Breast epithelium (tissue), 4 donors: ENCODE results near the gene PDSS1. TPM values are rescaled to one million over a fixed set of nuclear protein-coding genes. Genes with fewer than 3 reads are reported as not detected.

Source experiments
- DNase-seq, 2 donors: peaks; one replicate each; pipeline ENCODE4 v3.0.0-alpha.2; 2019; ENCODE audit warnings: low spot score in 2 of 2
- H3K27ac ChIP-seq, 2 donors: fragments of 200-600 bp; sonication (generic) in 1 of 2; one replicate each; pipeline ENCODE4 v1.5.1; 2016 to 2019; ENCODE audit warnings: mild to moderate bottlenecking in 1 of 2
- H3K27me3 ChIP-seq, 2 donors: fragments of 200-600 bp; sonication (generic) in 1 of 2; one replicate each; pipeline versions ENCODE4 v1.5.1 to v1.6.0; 2017 to 2019; ENCODE audit warnings: control low read depth in 1 of 2, mild to moderate bottlenecking in 1 of 2
- H3K36me3 ChIP-seq: fragments of 200-600 bp; one replicate; pipeline ENCODE4 v1.5.1; 2019
- H3K4me1 ChIP-seq, 2 donors: fragments of 200-600 bp; sonication (generic); one replicate each; pipeline ENCODE4 v1.5.1; 2016 to 2019; ENCODE audit warnings: control low read depth in 1 of 2
- H3K4me3 ChIP-seq, 3 donors: fragments of 200-600 bp; sonication (generic); 1 replicate in 2 of 3; 2 replicates in 1 of 3; pipeline ENCODE4 v1.5.1; 2016 to 2019; ENCODE audit warnings: mild to moderate bottlenecking in 3 of 3, moderate library complexity in 2 of 3
- H3K9me3 ChIP-seq, 2 donors: fragments of 200-600 bp; sonication (generic) in 1 of 2; one replicate each; pipeline ENCODE4 v1.5.1; 2016 to 2019; ENCODE audit warnings: control low read depth in 1 of 2
- POLR2A ChIP-seq: fragments of 450-650 bp; IDR thresholded peaks from one replicate; pipeline ENCODE4 v1.6.1; 2016; ENCODE audit warnings: antibody characterized with exemption, mild to moderate bottlenecking, moderate library complexity
- POLR2AphosphoS5 ChIP-seq, 3 donors: sonication (generic); formaldehyde crosslinking; IDR thresholded peaks; one replicate each; pipeline ENCODE4 v1.6.1; 2017; ENCODE audit warnings: antibody characterized with exemption in 3 of 3
- intact Hi-C: fragments of 100-400 bp; cut with DNase I; formaldehyde crosslinking; loops from one replicate; pipeline ENCODE4 v1.15.1; 2023; ENCODE audit warnings: low total_unique reads
- total RNA-seq, 3 donors: library from RNA; depleted of rRNA; stranded (reverse); fragments of >200 nt; gene quantifications; one replicate each; pipeline ENCODE4 v1.1.0, GENCODE V29; 2016
- TF ChIP-seq, protein P1 (sequence below), 3 donors: fragments of 450-650 bp; IDR thresholded peaks; one replicate each; pipeline ENCODE4 v1.5.1; 2016 to 2017; ENCODE audit warnings: antibody characterized with exemption in 3 of 3, mild to moderate bottlenecking in 3 of 3, moderate library complexity in 3 of 3

Gene PDSS1
- total RNA-seq, 3 donors from 2014 or later, result 2.7 to 8.2 (median 7.8) TPM

DNA sequence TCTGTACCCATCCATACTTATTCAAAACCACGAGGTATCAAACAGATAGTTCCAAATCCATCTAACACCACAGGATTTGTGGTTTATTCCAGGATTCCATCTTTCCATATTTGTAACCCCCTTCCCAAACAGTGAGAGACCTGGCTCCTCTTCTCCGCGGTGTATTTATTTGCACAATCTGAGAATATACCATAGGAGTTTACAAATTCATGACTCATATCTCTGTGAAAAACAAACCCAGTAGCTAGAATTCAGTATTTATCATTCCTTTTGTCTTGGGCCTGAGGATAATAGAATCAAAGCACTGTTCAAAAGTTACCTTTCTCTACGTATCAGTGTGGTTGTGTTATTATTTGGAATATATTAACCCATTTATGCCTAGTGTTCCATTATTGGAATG lies 31.9 kb downstream of the PDSS1 start:
- Histone ChIP-seq H3K27me3 (no peaks in the 10 kb centered on the region), H3K4me1 (no peaks in the 10 kb centered on the region), H3K9me3 (no peaks in the 10 kb centered on the region), H3K4me3 (no peak overlapping the region), H3K27ac (no peak overlapping the region), H3K36me3 (no peaks in the 10 kb centered on the region)
- intact Hi-C loops, result loop anchor here (10.0 kb wide), 1 partner anchor 155 kb away; no protein-coding TSS in a partner anchor
- TF ChIP-seq POLR2A (no peak), POLR2AphosphoS5 (IDR thresholded peaks at IDR 0.05) (no peak)
- TF ChIP-seq, protein P1, sequence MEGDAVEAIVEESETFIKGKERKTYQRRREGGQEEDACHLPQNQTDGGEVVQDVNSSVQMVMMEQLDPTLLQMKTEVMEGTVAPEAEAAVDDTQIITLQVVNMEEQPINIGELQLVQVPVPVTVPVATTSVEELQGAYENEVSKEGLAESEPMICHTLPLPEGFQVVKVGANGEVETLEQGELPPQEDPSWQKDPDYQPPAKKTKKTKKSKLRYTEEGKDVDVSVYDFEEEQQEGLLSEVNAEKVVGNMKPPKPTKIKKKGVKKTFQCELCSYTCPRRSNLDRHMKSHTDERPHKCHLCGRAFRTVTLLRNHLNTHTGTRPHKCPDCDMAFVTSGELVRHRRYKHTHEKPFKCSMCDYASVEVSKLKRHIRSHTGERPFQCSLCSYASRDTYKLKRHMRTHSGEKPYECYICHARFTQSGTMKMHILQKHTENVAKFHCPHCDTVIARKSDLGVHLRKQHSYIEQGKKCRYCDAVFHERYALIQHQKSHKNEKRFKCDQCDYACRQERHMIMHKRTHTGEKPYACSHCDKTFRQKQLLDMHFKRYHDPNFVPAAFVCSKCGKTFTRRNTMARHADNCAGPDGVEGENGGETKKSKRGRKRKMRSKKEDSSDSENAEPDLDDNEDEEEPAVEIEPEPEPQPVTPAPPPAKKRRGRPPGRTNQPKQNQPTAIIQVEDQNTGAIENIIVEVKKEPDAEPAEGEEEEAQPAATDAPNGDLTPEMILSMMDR (IDR thresholded peaks at IDR 0.05), result no peak
- no peak for DNase-seq

- Histone ChIP-seq H3K9me3 (no peaks in the 10 kb centered on the region), H3K36me3 (no peaks in the 10 kb centered on the region), H3K27me3 (no peaks in the 10 kb centered on the region), H3K4me1 (no peaks in the 10 kb centered on the region), H3K4me3 (no peak overlapping the region), H3K27ac (no peak overlapping the region)
- DNase-seq, result no peak
- TF ChIP-seq, protein P1 (IDR thresholded peaks at IDR 0.05), result no peak
- no peak for TF ChIP-seq POLR2AphosphoS5 (IDR thresholded peaks at IDR 0.05)
- intact Hi-C loops, result no loop called here
Measured at GRCh38 chr10:26730552-26730951, 33.1 kb downstream of the PDSS1 start.

DNA sequence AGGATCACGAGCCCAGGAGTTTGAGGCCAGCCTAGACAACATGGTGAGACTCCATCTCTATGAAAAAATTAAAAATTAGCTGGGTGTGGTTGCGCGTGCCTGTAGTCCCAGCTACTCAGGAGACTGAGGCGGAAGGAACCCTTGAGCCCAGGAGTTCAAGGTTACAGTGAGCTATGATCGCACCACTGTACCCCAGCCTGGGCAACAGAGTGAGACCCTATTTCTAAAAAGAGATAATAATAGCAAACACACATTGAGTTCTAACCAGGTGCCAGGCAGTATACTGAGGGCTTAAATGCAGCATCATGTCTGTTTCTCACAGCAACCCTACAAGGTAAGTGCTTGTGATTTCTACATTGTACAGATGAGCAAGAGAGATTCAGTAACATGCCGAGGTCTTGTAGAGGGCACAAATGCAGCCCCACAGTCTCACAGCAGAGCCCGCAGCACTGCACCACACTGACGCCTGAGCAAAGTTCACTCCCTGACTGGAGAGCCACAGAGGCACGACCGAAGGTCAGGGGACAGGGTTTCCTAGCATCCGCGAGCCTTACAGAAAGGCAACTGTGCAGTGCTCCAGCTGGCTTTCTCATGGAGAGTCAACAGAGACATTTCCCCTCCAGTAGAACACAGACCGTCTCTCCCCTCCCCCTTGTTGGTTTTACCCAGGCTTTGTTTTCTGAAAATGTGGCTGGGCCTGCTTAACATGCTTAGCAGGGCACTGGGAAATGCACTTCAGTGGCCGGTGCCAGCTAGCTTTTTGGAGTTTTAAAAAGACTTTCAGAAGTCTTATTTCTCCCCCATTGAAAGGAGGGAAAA lies 36.5 kb downstream of the PDSS1 start:
- H3K9me3 ChIP-seq, result no peaks in the 10 kb centered on the region
- intact Hi-C loops, result no loop called here
- no peaks in the 10 kb centered on the region for H3K36me3 ChIP-seq
- no peaks in the 10 kb centered on the region for H3K4me1 ChIP-seq
- no peaks in the 10 kb centered on the region for H3K27me3 ChIP-seq
- peak overlapping the region; percentile 72 to 80 for H3K27ac ChIP-seq
- TF ChIP-seq POLR2A (no peak), POLR2AphosphoS5 (IDR thresholded peaks at IDR 0.05) (peak in 1 of 3 donors; percentile 37)
- TF ChIP-seq, protein P1 (IDR thresholded peaks at IDR 0.05), result no peak
- no peak overlapping the region for H3K4me3 ChIP-seq
- DNase-seq, result peak; percentile 59 to 60

DNA sequence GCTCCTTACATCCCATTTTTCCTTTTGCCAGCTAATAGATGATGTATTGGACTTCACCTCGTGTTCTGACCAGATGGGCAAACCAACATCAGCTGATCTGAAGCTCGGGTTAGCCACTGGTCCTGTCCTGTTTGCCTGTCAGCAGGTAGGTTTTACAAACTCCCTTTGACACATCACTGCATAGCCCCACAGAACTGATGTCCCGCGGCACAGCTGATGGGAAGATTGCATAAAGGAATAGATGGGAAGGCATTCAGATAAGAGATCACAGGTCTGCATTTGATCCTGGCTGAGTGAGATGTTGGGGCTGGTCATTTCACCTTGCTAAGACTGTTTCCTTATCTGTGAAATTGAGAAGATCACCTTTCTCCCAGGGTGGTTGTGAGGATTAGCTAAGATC lies 37.9 kb downstream of the PDSS1 start:
- Histone ChIP-seq H3K36me3 (no peaks in the 10 kb centered on the region), H3K27me3 (no peaks in the 10 kb centered on the region), H3K4me1 (no peaks in the 10 kb centered on the region), H3K9me3 (no peaks in the 10 kb centered on the region), H3K27ac (peak overlapping the region; percentile 72 to 80), H3K4me3 (no peak overlapping the region)
- intact Hi-C loops, result no loop called here
- TF ChIP-seq, protein P1 (IDR thresholded peaks at IDR 0.05), result no peak
- no peak for TF ChIP-seq POLR2AphosphoS5 (IDR thresholded peaks at IDR 0.05)
- TF ChIP-seq POLR2A, result no peak
- DNase-seq, result no peak

DNA sequence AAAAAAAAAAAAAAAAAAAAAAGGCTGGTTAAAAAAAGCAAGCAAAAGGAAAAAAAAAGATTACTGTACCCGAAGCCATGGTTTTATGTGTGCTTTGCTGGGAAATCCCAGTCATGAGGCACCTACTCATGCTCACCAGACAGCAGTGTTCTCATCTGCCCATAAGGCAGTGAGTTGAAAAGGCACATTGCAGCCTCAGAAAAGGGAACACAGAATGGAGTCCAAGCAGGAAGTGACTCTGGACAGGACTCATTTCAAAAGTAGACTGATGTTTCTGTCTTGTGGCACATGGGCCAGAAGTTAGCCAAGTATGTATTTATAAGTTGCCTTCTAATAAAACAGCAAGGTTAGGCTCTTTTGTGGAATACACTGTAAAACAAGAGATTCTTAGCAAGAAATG lies 40.2 kb downstream of the PDSS1 start:
- TF ChIP-seq, protein P1 (IDR thresholded peaks at IDR 0.05), result no peak
- TF ChIP-seq POLR2AphosphoS5 (IDR thresholded peaks at IDR 0.05) (peak in 1 of 3 donors; percentile 30), POLR2A (no peak)
- DNase-seq, result no peak
- H3K4me3 ChIP-seq, result no peak overlapping the region

More for the DNA sequence above, 40.2 kb downstream of the PDSS1 start:
- Histone ChIP-seq H3K36me3 (no peaks in the 10 kb centered on the region), H3K27me3 (no peaks in the 10 kb centered on the region), H3K4me1 (no peaks in the 10 kb centered on the region), H3K27ac (peak overlapping the region; percentile 26 to 50), H3K9me3 (no peaks in the 10 kb centered on the region)
- intact Hi-C loops, result no loop called here
